SIG-M5 treated with dmso at 0.1 percent for 504 hours (cell line): ENCODE measurements around the gene CD6.

Experiments
- DNase-seq: peaks from one replicate; lab custom pipeline; 2025; ENCODE audit not compliant: unreplicated experiment; lab: John Stamatoyannopoulos, UW

Gene CD6

GRCh38 chr11:61008971-61009370 lies 37.5 kb downstream of the CD6 start:
- DNase-seq, result no peak

- DNase-seq, result no peak
Measured at GRCh38 chr11:61009392-61010275, 38.2 kb downstream of the CD6 start.

GRCh38 chr11:61010466-61011228 lies 39.2 kb downstream of the CD6 start:
- no peak for DNase-seq

GRCh38 chr11:61011229-61011870 lies 39.9 kb downstream of the CD6 start:
- DNase-seq, result no peak

GRCh38 chr11:61011950-61012736 lies 40.7 kb downstream of the CD6 start:
- DNase-seq, result no peak

- DNase-seq, result no peak
Measured at GRCh38 chr11:61012737-61013215, 41.3 kb downstream of the CD6 start.

- DNase-seq, result no peak
Measured at GRCh38 chr11:61018059-61018458, 46.6 kb downstream of the CD6 start.

- no peak for DNase-seq
Measured at GRCh38 chr11:61019037-61019831, 47.8 kb downstream of the CD6 start.

- no peak for DNase-seq
Measured at GRCh38 chr11:61019832-61020405, 48.4 kb downstream of the CD6 start.

GRCh38 chr11:61020551-61021235 lies 49.2 kb downstream of the CD6 start:
- no peak for DNase-seq

- DNase-seq, result no peak
Measured at GRCh38 chr11:61021661-61022212, 50.3 kb downstream of the CD6 start.

GRCh38 chr11:61022311-61023085 lies 51.0 kb downstream of the CD6 start:
- DNase-seq, result no peak

GRCh38 chr11:61023086-61023965 lies 51.8 kb downstream of the CD6 start:
- no peak for DNase-seq

GRCh38 chr11:61023966-61024295 lies 52.5 kb downstream of the CD6 start:
- DNase-seq, result no peak

- DNase-seq, result no peak
Measured at GRCh38 chr11:61024938-61025820, 53.7 kb downstream of the CD6 start.

GRCh38 chr11:61025821-61026120 lies 54.3 kb downstream of the CD6 start:
- no peak for DNase-seq
